HG03135 (cell line): ENCODE results near the gene IL17RE.
"Not testable (repeated sequence)": the region's sequence is repeated elsewhere in the genome, so short reads cannot be mapped to it uniquely, and the experiment has no call there.

Experiments used
- ATAC-seq: cut with Tn5 transposase; IDR thresholded peaks from one replicate; pipeline ENCODE4 v1.9.1; 2021; ENCODE audit warnings: mild to moderate bottlenecking, moderate library complexity; ENCODE audit not compliant: unreplicated experiment

The IL17RE gene, protein sequence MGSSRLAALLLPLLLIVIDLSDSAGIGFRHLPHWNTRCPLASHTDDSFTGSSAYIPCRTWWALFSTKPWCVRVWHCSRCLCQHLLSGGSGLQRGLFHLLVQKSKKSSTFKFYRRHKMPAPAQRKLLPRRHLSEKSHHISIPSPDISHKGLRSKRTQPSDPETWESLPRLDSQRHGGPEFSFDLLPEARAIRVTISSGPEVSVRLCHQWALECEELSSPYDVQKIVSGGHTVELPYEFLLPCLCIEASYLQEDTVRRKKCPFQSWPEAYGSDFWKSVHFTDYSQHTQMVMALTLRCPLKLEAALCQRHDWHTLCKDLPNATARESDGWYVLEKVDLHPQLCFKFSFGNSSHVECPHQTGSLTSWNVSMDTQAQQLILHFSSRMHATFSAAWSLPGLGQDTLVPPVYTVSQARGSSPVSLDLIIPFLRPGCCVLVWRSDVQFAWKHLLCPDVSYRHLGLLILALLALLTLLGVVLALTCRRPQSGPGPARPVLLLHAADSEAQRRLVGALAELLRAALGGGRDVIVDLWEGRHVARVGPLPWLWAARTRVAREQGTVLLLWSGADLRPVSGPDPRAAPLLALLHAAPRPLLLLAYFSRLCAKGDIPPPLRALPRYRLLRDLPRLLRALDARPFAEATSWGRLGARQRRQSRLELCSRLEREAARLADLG

DNA sequence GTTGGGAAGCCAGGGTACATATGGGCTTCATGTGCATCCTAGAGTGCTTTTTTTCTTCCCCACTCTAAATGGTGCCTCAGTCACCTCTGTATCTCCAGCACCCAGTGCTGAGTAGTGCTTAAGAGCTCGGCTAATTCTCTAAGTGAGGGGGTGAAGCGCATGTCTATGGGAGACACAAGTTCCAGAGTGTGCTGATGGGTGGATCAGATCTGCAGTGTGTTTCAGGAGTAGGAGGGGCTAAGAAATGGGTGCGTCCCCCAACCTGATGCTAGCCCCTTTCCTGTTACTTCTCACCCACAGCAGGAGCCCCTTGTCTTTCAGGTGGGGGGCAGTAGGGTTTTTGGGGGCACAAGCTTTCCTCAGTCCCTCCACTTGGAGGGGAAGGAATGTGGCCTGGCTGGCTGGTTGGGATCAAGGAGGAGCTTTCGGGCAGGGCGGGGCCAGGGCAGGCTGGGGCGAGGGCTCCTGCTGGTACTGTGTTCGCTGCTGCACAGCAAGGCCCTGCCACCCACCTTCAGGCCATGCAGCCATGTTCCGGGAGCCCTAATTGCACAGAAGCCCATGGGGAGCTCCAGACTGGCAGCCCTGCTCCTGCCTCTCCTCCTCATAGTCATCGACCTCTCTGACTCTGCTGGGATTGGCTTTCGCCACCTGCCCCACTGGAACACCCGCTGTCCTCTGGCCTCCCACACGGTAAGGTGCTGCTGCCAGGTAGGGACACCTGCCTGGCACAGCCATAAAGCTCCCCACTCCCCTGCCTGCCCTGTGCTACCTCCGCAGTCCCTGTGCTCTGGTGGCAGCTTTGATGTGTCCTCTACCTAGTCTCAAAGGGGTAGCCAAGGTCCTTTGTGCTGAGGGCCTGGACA, at the start of gene IL17RE:
Gene IL17RE, plus strand, starts transcription at position 477 of the 866 bp plus-strand sequence. Its CDS starts 85 bp downstream, at position 562.
- no peak for ATAC-seq

DNA sequence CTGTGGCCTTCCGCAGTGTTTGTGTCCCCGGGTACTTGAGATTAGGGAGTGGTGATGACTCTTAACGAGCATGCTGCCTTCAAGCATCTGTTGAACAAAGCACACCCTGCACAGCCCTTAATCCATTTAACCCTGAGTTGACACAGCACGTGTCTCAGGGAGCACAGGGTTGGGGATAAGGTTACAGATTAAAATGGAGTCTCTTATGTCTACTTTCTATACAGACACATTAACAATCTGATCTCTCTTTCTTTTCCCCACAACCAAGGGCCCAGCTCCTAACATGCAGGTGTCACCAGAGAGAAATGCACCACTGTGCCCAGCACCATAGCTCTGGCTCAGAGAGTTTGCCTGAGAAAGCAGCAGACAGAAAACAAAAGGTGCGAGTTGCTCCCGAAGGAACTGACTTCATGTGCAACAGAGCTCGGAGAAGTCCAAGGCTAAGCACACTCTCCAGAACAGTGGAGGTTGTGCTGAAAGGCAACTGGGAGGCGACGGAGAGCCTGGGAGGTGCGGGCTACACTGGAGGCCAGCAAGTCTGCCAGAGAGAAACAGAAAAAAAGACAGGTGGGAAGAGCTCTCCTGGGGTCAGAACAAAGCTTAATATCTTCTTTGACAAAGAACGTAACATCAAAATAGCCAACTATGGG, 48.2 kb upstream of the IL17RE start:
- not testable (repeated sequence) for ATAC-seq

DNA sequence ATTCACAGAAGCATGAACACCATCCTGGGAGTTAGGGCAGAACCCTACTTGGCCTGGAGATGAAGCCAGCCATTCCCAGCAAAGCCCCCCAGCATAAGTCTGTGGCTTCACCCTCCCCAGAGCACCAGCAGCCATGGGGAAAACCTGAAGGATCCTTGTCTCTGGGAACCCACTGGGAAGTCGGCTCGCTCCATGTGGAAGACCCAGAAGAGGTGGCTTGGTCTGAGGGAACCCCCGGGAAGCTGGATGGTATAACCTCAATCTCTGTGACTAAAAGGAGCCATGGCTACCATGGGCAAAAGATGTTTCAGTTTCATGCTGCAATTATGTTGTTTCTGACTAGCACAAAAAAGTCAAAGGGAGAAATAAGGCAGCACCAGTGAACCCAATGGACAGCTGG, 47.1 kb upstream of the IL17RE start:
- ATAC-seq, result no peak

DNA sequence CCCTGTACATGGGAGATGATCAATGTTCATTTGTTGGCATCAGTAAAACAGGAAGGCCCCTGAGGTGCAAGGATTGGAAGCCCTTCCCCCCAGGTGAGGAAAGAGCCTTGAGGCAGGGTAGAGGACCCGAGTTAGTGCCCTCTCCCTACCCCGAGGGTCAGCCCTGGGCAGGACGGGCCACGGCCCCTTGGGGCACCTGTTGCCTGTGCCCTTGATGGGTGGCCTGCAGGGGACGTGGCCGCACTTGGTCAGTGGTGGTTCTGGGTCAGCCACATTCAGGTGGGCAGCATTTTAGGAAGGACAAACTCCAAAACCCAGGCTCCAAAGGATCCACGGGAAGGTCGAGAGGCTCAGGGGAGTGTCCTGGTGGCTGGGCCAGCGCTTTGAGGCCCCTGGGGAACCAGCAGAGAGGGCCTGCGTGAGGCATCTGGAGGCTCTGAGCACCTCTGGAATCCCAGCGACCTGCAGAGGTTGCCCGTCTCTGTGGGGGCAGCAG, 43.1 kb upstream of the IL17RE start:
- ATAC-seq, result no peak

DNA sequence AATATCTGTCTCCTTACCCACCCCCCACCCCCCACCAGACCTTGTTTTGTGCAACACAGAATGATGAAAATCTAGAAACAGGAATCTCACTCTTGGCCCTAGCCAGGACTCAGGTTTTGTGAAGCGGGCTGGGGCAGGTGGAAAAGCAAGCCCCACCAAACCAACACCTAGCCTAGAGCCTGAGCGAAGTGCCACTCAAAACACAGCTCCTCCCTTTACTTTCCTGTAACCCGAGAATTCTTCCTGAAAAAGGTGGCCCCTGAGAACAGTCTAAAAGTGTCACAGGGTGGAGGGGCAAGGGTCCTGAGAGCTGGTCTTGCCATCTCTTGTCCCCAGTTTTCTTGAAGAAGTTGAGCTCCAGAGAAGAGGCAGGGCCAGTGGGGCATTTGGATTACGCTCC, 41.4 kb upstream of the IL17RE start:
- ATAC-seq, result no peak

DNA sequence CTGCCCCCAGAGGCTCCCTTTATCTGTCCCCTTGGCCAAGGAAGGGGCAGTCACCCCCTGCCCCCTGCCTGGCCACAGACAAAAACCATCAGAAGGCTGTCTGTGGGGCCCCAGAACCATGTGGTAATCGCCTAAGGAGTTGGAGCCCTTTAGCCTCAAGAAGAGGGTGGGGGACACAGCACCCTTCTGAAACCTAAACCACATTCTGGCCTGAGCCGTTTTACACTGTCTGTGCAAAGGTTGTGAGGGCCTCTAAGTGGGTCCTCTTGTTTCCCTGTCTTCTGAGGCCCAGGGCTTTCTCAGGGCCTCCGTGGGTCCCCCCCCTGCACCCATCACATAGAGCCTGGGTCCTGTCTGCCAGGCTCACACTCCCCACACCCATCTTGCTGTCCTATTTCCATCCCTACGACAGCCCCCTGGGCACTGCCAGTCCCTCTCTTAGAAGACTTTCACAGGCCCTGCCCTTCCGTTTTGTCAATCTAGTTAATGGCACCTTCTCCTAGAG, 41.0 kb upstream of the IL17RE start:
- ATAC-seq, result no peak

DNA sequence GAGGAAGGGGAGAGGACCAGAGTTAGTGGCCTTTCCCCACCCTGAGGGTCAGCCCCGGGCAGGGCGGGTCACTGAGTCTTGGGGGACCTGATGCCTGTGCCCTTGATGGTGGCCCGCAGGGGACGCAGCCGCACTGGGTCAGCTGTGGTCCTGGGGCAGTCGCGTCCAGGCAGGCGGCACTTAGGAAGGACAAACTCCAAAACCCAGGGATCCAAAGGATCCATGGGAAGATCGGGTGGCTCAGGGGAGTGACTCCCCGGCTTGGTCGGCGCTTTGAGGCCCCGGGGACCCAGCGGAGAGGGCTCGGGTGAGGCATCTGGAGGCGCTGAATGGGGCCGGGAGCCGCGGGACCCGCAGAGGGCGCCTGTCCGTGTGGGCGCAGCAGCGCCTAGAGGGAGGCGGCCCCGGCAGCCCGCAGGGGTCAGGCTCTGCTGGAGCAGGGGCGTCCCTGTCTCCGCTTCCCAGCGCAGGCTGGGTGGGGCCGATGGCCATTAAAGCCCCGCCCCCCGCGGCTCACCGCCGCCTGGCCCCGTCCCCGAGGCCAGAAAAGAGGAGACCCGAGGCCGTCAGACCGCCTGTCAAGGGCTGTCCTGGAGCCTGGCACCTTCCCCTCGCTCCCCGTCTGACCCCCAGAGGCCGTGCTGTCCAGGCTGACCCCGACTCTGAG, 40.1 kb upstream of the IL17RE start:
- no peak for ATAC-seq

DNA sequence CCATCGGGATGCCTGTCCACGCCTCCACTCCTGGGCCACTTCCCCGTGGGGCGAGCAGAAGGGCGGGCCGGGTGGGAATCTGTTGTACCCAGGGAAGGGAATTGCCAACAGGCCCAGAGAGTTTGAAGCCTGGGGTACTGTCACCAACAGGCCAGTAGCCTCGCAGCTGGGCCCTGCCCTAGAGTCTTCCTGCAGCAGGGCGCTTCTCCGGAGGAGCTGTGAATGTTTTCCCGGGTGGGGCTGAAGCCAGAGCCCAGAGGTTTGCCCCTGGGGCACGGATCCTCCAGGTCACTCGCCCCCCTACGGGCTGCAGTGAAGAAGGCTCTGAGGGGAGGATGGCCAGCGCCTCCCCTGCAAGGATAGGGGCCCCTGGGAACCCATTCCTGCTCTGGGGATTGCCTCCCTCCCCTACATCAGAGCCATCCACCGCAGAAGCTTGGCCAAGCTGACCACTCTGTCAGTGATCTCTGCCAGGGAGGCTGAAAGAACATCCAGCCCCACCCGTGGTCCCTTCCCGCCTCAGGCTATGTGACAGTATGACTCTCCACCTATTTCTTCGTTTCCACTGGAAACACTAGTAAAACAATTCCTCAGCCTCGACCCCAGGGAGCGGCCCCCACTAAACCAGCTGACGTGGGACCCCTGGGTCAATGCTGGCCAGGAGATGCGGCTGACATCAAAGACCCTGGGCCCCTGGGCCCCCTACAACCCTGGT, 39.4 kb upstream of the IL17RE start:
- no peak for ATAC-seq

DNA sequence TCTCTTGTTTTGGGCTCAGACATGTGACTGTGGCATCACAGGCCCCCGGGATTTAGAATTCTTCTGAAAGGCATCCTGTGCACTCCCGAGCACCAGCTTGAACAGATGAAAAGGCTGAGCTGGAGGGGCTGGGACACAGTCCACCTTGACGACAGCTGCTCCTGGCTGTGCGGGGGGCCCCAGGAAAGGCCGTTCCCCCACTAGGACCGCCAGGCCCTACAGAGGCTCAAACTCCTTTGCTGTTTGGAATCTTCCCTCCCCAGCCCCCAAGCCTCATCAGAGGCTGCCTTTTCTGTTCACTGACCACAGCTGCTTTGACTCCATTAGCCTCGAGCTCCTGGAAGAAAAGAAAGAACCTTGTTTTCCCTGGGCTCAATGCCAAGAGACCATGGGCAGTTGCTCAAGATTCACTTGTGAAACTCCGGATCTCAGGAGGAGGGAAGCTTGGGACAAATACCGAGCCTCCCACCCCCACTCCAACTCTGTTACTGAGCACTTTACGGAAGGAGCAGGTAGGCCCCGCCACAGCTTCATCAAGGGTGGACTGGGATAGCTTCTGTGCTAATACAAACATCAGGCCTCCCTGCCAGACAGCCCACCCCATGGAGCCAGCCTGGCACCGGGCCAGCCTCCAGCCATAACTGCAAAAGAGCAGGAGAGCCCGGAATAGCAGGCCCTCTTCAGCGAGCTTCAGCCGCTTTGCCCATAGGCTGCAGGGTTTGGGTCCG, 38.3 kb upstream of the IL17RE start:
- no peak for ATAC-seq

DNA sequence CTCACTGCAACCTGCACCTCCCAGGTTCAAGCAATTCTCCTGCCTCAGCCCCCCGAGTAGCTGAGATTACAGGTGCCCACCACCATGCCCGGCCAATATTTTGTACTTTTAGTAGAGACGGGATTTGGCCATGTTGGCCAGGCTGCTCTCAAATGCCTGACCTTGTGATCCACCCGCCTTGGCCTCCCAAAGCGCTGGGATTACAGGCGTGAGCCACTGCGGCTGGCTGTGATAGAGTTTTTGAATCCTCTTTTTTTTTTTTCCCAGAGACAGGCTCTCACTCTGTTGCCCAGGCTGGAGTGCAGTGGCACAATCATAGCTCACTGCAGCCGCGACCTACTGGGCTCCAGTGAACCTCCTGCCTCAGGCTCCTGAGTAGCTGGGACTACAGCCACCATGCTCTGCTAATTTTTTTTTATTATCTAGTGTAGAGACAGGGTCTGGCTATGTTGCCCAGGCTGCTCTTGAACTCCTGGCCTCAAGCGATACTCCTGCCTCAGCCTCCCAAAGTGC, 37.5 kb upstream of the IL17RE start:
- ATAC-seq, result not testable (repeated sequence)

DNA sequence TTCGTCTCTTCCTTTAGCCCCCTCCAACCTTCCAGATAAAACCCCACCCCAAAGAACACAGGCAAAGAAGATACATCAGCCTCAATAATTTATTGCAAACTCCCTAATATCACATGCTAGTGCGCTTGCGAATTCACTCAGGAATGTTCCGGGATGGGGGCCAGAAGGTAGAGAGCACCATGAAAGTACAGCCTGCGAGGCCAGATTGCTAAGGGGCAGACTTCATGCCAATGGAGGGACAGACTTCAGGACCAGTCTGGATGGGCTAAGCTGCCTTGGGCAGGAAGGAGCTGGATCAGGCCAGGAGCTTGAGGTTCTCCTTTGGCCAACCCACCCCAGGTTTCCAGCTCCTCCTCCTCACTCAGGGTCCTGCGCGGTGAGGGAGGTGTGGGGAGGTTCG, 36.0 kb upstream of the IL17RE start:
- no peak for ATAC-seq

DNA sequence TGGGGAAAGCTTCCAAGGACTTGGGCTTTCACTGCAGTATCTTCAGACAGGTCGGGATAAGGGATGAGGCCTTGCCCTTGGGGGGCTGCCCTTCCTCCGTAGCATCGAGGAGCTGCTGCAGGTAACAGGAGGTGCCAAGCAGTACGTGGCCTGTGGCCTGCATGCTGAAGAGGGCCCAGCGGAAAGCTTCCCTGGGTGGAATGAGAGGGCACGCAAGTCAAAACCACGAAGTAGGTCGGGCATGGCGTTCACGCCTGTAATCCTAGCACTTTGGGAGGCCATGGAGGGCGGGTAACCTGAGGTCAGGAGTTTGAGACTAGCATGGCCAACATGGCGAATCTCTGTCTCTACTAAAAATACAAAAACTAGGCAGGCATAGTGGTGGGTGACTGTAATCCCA, 35.5 kb upstream of the IL17RE start:
- ATAC-seq, result no peak

DNA sequence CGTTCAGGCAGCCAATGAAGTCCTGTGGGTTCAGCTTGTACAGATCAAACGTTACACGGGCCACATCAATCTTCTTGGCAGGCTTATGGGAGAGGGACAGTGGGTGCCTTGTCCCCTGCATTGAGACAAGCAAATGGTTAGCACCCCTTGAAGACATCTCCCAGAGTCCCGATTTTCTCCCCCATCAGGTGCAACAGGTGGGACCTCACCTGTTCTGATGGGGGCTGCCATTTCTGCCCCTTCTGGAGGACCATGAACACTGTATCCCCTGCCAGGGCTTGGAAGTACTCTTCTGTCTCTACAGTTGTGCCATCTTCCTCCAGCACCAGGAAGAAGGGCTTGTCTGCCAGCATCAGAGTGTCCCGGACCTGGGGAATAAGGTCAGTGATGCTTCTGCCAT, 32.7 kb upstream of the IL17RE start:
- ATAC-seq, result no peak

DNA sequence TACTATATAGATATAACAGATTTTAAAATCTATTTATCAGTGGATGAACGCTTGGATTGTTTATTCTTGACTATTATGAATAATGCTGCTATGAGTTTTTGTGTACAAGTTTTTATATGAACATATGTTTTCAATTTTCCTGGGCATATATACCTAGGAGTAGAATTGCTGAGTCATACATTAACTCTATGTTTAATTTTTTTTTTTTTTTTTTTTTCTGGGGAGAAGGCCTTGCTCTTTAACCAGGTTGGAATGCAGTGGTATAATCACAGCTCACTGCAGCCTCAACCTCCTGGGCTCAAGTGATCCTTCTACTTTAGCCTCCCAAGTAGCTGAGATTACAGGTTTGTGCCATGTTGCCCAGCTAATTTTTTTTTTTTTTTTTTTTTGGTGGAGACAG, 31.7 kb upstream of the IL17RE start:
- no peak for ATAC-seq

DNA sequence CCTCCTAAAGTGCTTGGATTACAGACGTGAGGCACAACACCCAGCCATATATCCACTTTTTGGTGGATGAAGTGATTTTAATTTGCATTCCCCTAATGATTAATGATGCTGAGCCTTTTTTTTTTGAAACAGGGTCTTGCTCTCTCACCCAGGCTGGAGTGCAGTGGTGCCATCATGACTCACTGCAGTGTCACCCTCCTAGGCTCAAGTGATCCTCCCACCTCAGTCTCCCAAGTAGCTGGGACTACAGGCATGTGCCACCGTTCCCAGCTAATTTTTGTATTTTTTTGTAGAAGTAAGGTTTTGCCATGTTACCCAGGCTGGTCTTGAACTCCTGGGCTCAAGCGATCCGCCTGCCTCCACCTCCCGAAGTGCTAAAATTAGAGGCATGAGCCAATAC, 30.6 kb upstream of the IL17RE start:
- not testable (repeated sequence) for ATAC-seq

DNA sequence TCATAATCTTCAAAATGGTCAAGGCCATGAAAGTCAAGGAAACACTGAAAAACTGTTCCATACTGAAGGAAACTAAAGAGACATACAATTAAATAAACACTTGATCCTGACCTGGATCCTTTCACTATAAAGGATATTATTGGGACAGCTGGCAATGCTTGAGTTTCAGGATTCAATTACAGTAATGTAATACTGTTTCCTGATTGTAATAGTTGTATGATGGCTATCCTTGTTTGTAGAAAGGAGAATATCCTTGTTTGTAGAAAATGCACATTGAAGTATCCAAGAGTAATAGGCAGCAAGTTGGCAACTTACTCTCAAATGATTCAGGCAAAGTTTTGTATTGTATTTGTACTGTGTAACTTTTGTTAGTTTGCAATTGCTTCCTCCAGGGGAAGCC, 27.2 kb upstream of the IL17RE start:
- no peak for ATAC-seq

DNA sequence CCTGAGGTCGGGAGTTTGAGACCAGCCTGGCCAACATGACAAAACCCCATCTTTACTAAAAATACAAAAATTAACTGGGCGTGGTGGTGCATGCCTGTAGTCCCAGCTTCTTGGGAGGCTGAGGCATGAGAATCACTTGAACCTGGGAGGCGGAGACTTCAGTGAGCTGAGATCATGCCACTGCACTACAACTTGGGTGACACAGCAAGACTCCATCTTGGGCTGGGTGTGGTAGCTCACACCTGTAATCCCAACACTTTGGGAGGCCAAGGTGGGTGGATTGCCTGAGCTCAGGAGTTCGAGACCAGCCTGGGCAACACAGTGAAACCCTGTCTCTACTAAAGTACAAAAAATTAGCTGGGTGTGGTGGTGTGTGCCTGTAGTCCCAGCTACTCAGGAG, 26.4 kb upstream of the IL17RE start:
- not testable (repeated sequence) for ATAC-seq

DNA sequence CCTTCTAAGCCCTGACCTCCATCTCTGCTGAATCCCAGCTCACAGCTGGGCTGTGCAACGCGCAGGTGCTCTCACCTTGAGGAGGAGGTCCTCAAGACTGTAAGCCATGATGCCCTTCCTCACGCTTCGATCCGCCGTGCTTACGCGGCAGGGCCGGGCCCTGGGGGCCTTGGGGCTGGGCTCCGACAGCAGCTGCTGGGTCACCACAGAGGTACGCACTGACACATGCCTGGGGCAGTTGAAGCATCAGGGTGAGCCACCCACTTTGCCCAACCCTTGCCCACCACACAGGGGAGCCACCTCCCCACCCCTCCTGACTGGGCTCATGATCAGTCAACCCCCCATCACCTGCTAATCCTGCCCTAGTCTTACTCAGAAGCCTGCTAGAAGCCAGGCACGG, 25.7 kb upstream of the IL17RE start:
- no peak for ATAC-seq

DNA sequence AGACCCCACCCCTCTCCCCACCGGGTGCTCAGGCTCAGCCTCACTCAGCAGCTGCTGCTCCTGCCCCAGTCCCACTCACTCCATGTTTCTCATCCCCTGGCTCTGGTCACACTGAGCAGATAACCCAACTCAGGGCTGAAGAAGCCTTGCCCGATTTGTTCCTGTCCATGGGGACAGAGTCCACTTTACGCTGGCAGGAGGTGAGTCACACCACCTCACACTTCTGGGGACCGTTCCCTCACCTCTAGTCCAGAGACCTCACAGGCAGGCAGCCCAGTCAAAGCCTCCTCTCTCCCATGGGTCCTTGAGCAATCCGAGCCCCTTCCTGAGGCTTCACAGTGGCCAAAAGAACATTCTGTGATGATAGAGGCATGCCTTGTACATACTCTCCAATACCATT, 23.9 kb upstream of the IL17RE start:
- no peak for ATAC-seq
